Measurements from ENCODE around the gene GALR2.
"Not testable (repeated sequence)": the region's sequence is repeated elsewhere in the genome, so short reads cannot be mapped to it uniquely, and the experiment has no call there.

GALR2 gene

GRCh38 chr17:76074390-76075363 lies at the start of gene GALR2:
TSS of gene GALR2 (plus strand) at chr17:76074781. CDS start at chr17:76074884, 103 bp downstream.
- DNase-seq = no peak

GRCh38 chr17:76025294-76025693 lies 49.3 kb upstream of the GALR2 start:
- DNase-seq = no peak

- DNase-seq = no peak
Observed at GRCh38 chr17:76026714-76027158, 47.8 kb upstream of the GALR2 start.

- DNase-seq = no peak
Observed at GRCh38 chr17:76027159-76027839, 47.3 kb upstream of the GALR2 start, which contains the start of gene EVPL. TSS of gene EVPL (minus strand) at chr17:76027306. CDS start at chr17:76027198, 108 bp downstream.

- DNase-seq = no peak
Observed at GRCh38 chr17:76032073-76032779, 42.4 kb upstream of the GALR2 start.

GRCh38 chr17:76032780-76033108 lies 41.8 kb upstream of the GALR2 start:
- DNase-seq = no peak

GRCh38 chr17:76033139-76033538 lies 41.4 kb upstream of the GALR2 start:
- no peak for DNase-seq

GRCh38 chr17:76034428-76035350 lies 39.9 kb upstream of the GALR2 start:
- no peak for DNase-seq

GRCh38 chr17:76036497-76037261 lies 37.9 kb upstream of the GALR2 start:
- no peak for DNase-seq

GRCh38 chr17:76038050-76038449 lies 36.5 kb upstream of the GALR2 start:
- DNase-seq = no peak

- DNase-seq = no peak
Observed at GRCh38 chr17:76039121-76039520, 35.5 kb upstream of the GALR2 start.

- no peak for DNase-seq
Observed at GRCh38 chr17:76040376-76040775, 34.2 kb upstream of the GALR2 start.

GRCh38 chr17:76042868-76043267 lies 31.7 kb upstream of the GALR2 start:
- not testable (repeated sequence) for DNase-seq

GRCh38 chr17:76044475-76045007 lies 30.0 kb upstream of the GALR2 start:
- not testable (repeated sequence) for DNase-seq

GRCh38 chr17:76046064-76046463 lies 28.5 kb upstream of the GALR2 start:
- DNase-seq = no peak

GRCh38 chr17:76048025-76048605 lies 26.5 kb upstream of the GALR2 start:
- DNase-seq = no peak

GRCh38 chr17:76048711-76049110 lies 25.9 kb upstream of the GALR2 start:
- DNase-seq = peak in 1 of 2 donors; percentile 33

- no peak for DNase-seq
Observed at GRCh38 chr17:76049239-76049638, 25.3 kb upstream of the GALR2 start.

GRCh38 chr17:76049836-76050537 lies 24.6 kb upstream of the GALR2 start:
- no peak for DNase-seq

Data from CD4-positive, alpha-beta T cell treated with Interferon alpha-2 for 1 hour (primary cell).